CD4-positive, alpha-beta memory T cell (primary cell): ENCODE data around the gene UNK. TPM values are rescaled to one million over a fixed set of nuclear protein-coding genes. Genes with fewer than 3 reads are reported as not detected.

Experiments
- CTCF ChIA-PET: fragments of 350-600 bp; sonication (Branson Sonifier 250); formaldehyde crosslinking; loops from one replicate; lab custom pipeline; 2021; ENCODE audit warnings: inconsistent platforms; ENCODE audit not compliant: partially characterized antibody; lab: Charles Lee
- POLR2A ChIA-PET: fragments of 350-600 bp; sonication (Branson Sonifier 250); formaldehyde crosslinking; loops from one replicate; lab custom pipeline; 2021; ENCODE audit not compliant: partially characterized antibody; lab: Charles Lee
- DNase-seq, 5 donors: peaks; one replicate each; pipeline versions ENCODE4 v3.0.0 to v3.0.0-alpha.2; 2020 to 2022; ENCODE audit warnings: mixed read lengths in 1 of 5
- H3K27ac ChIP-seq: one replicate; pipeline ENCODE4 v1.7.0; 2013; ENCODE audit warnings: low read depth, low read length
- H3K27me3 ChIP-seq: 2 replicates; pipeline ENCODE4 v1.7.0; 2013; ENCODE audit warnings: mild to moderate bottlenecking, low read length, moderate library complexity; ENCODE audit not compliant: insufficient read depth
- H3K36me3 ChIP-seq: 2 replicates; pipeline ENCODE4 v1.7.0; 2013; ENCODE audit warnings: mild to moderate bottlenecking, low read length, moderate library complexity; ENCODE audit not compliant: insufficient read depth
- H3K4me1 ChIP-seq: 2 replicates; pipeline ENCODE4 v1.7.0; 2013; ENCODE audit warnings: mild to moderate bottlenecking, low read length, moderate library complexity; ENCODE audit not compliant: insufficient read depth
- H3K4me3 ChIP-seq, 2 donors: one replicate each; pipeline ENCODE4 v1.7.0; 2013; ENCODE audit warnings: low read length in 2 of 2, mild to moderate bottlenecking in 1 of 2
- H3K9me3 ChIP-seq, 2 donors: one replicate each; pipeline ENCODE4 v1.7.0; 2013; ENCODE audit warnings: low read length in 2 of 2, control low read depth in 1 of 2; ENCODE audit not compliant: control insufficient read depth in 1 of 2
- H3K27ac Mint-ChIP-seq, 7 donors: one replicate each; pipeline ENCODE4 v1.8.0; 2020 to 2021; ENCODE audit warnings: mixed read lengths in 7 of 7, mild to moderate bottlenecking in 6 of 7, inconsistent platforms in 3 of 7, moderate library complexity in 3 of 7
- H3K27me3 Mint-ChIP-seq, 2 donors: one replicate each; pipeline ENCODE4 v1.8.0; 2020 to 2021; ENCODE audit warnings: mixed read lengths in 2 of 2
- H3K36me3 Mint-ChIP-seq, 2 donors: one replicate each; pipeline ENCODE4 v1.8.0; 2020 to 2021; ENCODE audit warnings: mixed read lengths in 2 of 2, inconsistent platforms in 1 of 2, mild to moderate bottlenecking in 1 of 2
- H3K4me1 Mint-ChIP-seq, 4 donors: one replicate each; pipeline ENCODE4 v1.8.0; 2020 to 2021; ENCODE audit warnings: mixed read lengths in 4 of 4, mild to moderate bottlenecking in 1 of 4
- H3K4me3 Mint-ChIP-seq, 8 donors: one replicate each; pipeline ENCODE4 v1.8.0; 2020 to 2021; ENCODE audit warnings: mixed read lengths in 8 of 8, mild to moderate bottlenecking in 7 of 8, moderate library complexity in 6 of 8, inconsistent platforms in 3 of 8
- H3K9me3 Mint-ChIP-seq, 8 donors: one replicate each; pipeline ENCODE4 v1.8.0; 2020 to 2021; ENCODE audit warnings: mixed read lengths in 8 of 8, mild to moderate bottlenecking in 5 of 8, inconsistent platforms in 3 of 8, moderate library complexity in 1 of 8
- intact Hi-C: fragments of 100-400 bp; cut with micrococcal nuclease; formaldehyde crosslinking; loops from one replicate; pipeline ENCODE4 v1.15.1; 2023
- polyA plus RNA-seq, 2 donors: library from polyadenylated mRNA; unstranded; fragments of 300-500 nt; fragmentation: Illumina TruSeq; gene quantifications; one replicate each; pipeline ENCODE4 v1.2.3, GENCODE V29; 2021
- total RNA-seq, 2 experiments: library from RNA; stranded (reverse); gene quantifications; one replicate each; pipeline ENCODE4 v1.2.3, GENCODE V29; 2021

Gene UNK
- total and polyA plus RNA-seq, 4 experiments from 2014 or later: 22.2 to 48.1 (median 34.4) TPM

DNA sequence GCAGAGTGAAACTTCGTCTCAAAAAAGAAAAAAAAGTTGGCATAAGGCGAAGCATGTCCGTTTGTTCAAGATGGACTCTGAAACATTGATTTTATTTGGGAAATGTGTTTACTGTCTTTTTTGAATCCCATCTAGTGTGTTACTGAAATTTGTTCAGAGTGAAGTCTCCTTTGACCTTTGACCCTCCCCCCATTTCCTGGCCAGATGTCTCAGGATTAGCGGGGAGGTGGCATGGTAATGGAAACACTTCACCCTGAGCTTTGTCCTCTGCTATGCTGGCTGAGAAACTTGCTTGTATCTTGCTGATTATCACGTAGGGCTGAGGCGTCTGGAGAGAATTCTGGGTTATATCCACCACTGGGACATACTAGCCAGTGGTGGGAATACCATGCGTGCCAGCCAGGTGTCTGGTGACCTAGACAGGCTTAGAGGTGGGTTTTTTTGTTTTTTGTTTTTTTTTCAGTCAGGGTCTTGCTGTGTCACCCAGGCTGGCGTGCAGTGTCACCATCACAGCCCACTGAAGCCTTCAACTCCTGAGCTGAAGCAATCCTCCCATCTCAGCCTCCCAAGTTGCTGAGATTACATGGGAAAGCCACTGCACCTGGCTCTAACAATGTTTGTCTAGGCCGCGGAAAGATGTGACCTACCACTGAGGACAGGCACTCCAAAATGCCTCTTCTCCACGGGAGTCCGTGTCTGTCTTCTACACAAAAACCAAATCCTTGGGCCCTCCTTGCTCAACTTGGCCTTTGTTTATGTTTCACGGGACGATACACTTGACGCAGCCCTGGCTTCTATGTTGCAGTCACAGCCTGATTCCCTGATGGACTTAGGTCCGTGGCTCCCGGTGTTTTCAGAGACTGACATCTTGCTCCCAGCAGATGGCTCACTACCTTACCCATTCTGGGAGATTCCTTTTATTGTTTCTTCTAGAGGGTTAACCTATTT lies 13.0 kb upstream of the UNK start:
- Histone ChIP-seq H3K36me3 (peaks cover 7% of the 10 kb centered on the region), H3K4me1 (peaks cover 6% of the 10 kb centered on the region), H3K27me3 (no peaks in the 10 kb centered on the region), H3K9me3 (no peaks in the 10 kb centered on the region), H3K27ac (no peak overlapping the region), H3K4me3 (no peak overlapping the region)
- Mint-ChIP-seq H3K27ac (peak overlapping the region in 2 of 7 donors; percentile 2 to 96), H3K4me1 (peaks cover 11 to 22% (median 14%) of the 10 kb centered on the region in 4 donors), H3K36me3 (peaks cover under 1 to 16% of the 10 kb centered on the region in 2 donors), H3K27me3 (no peaks in the 10 kb centered on the region), H3K4me3 (peak overlapping the region in 1 of 8 donors; percentile 3), H3K9me3 (peaks cover 0 to 12% (median 0%) of the 10 kb centered on the region in 8 donors)
- DNase-seq: no peak
- intact Hi-C loops: no loop called here
- POLR2A ChIA-PET: interaction anchor here (1.0 to 16.6 kb wide), 4 partner anchors 28 to 83 kb away, joined by 3 to 556 read pairs (median 5); partner anchors contain the start of genes UNC13D and WBP2
- CTCF ChIA-PET: interaction anchor here (0.7 to 7.4 kb wide), 3 partner anchors 8 to 247 kb away, joined by 4 to 56 read pairs (median 4); partner anchors contain the start of gene GALK1

DNA sequence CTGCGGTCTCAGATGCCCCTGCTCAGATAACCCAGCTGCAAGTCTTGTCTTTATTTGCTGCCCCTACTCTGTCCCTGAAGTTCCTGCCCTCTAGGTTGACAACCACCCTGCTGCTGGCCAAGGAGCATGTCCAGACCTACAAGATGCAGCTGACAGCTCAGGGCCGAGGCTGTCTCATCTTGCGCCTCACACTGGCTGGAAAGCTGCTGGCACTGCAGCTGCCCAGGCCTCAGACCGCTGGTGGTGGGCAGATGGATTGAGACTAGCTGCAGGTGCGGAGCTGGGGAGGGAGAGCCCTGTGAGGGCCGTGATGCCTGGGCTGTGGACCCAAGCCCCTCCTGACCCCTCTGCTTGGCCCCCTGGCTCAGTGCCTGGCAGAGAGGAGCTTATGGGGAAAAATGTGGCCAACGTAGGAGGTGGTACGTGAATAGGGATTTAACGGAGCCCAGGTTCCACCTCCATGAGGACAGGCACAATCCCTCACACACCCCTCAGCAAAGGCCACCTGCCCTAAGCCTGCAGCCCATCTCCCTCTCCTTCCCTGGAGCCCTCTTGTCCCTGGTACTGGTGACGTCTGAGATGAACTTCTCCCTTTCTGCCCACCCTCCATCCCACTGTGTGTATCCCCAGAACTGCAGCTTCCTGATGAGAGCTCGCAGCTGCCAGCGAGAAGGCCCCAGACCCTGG lies 11.3 kb upstream of the UNK start:
- no peaks in the 10 kb centered on the region for H3K27me3 ChIP-seq
- peaks cover 23% of the 10 kb centered on the region for H3K36me3 ChIP-seq
- peaks cover 19% of the 10 kb centered on the region for H3K4me1 ChIP-seq
- DNase-seq: no peak
- Mint-ChIP-seq H3K9me3 (peaks cover 0 to 12% (median 0%) of the 10 kb centered on the region in 8 donors), H3K27ac (peak overlapping the region in 3 of 7 donors; percentile 23 to 96 (median 81)), H3K4me3 (peak overlapping the region in 1 of 8 donors; percentile 35), H3K4me1 (peaks cover 17 to 38% (median 26%) of the 10 kb centered on the region in 4 donors), H3K27me3 (no peaks in the 10 kb centered on the region), H3K36me3 (peaks cover 17 to 32% of the 10 kb centered on the region in 2 donors)
- intact Hi-C loops: no loop called here
- no peaks in the 10 kb centered on the region for H3K9me3 ChIP-seq
- no peak overlapping the region for H3K27ac ChIP-seq
- ChIA-PET POLR2A (interaction anchor here (1.4 to 16.6 kb wide), 10 partner anchors 11 to 123 kb away, joined by 3 to 556 read pairs (median 104); partner anchors contain the start of genes GALK1, TRIM47, TRIM65 and UNC13D), CTCF (interaction anchor here (0.8 to 7.4 kb wide), 8 partner anchors 10 to 140 kb away, joined by 3 to 56 read pairs (median 4); partner anchors contain the start of genes GALK1, SMIM5, TRIM65 and WBP2)
- H3K4me3 ChIP-seq: no peak overlapping the region

DNA sequence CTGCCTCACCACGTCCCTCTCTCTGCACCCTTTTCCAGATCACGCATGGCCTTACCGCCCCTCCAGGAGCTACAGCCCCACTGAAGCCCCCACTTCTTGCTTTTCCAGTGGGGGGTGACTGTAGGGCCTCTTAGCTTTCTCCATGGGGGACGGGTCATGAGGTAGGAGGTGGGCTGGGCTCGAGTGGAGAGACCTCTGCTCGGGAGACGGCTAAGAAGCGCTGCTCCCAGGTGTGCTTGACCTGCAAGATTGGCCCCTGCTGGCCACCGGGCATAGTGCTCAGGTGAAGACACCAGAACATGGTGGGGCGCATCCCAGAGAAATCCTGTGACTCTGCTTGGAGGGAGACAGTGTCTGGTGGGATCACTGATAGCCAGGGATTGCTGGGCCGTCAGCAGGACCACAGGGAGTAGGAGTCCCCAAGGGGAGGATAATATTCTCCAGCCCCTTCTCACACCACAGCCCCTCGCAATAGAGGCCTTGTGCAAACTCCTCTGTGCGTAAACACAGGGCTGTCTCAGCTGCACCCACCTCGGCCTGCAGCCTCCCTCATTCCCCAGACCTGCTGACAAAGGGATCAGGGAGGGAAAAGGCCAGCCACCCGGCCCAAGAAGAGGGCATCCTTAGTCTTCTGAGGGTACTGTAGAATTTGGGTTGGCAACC lies 10.7 kb upstream of the UNK start:
- ChIA-PET CTCF (interaction anchor here (0.8 to 7.4 kb wide), 7 partner anchors 9 to 141 kb away, joined by 3 to 56 read pairs (median 4); partner anchors contain the start of genes GALK1, SMIM5 and WBP2), POLR2A (interaction anchor here (0.9 to 16.6 kb wide), 10 partner anchors 11 to 123 kb away, joined by 3 to 556 read pairs (median 104); partner anchors contain the start of genes GALK1, TRIM47, TRIM65 and UNC13D)
- no peak overlapping the region for H3K4me3 ChIP-seq
- H3K36me3 ChIP-seq: peaks cover 30% of the 10 kb centered on the region
- peaks cover 19% of the 10 kb centered on the region for H3K4me1 ChIP-seq
- Mint-ChIP-seq H3K4me1 (peaks cover 17 to 44% (median 29%) of the 10 kb centered on the region in 4 donors), H3K27ac (peak overlapping the region in 3 of 7 donors; percentile 74 to 96 (median 78)), H3K4me3 (peak overlapping the region in 1 of 8 donors; percentile 62), H3K27me3 (no peaks in the 10 kb centered on the region), H3K36me3 (peaks cover 24 to 38% of the 10 kb centered on the region in 2 donors), H3K9me3 (peaks cover 0 to 15% (median 0%) of the 10 kb centered on the region in 8 donors)
- H3K27ac ChIP-seq: no peak overlapping the region
- H3K9me3 ChIP-seq: no peaks in the 10 kb centered on the region
- no peaks in the 10 kb centered on the region for H3K27me3 ChIP-seq
- intact Hi-C loops: no loop called here
- DNase-seq: peak in 1 of 5 donors; percentile 18

GRCh38 chr17:75774471-75774990 lies 10.1 kb upstream of the UNK start:
- Histone ChIP-seq H3K27ac (no peak overlapping the region), H3K4me3 (no peak overlapping the region), H3K4me1 (peaks cover 19% of the 10 kb centered on the region), H3K9me3 (no peaks in the 10 kb centered on the region), H3K27me3 (no peaks in the 10 kb centered on the region), H3K36me3 (peaks cover 31% of the 10 kb centered on the region)
- peak overlapping the region in 2 of 8 donors; percentile 25 to 62 for H3K4me3 Mint-ChIP-seq
- H3K27ac Mint-ChIP-seq: peak overlapping the region in 3 of 7 donors; percentile 67 to 96 (median 74)
- peak in 2 of 5 donors; percentile 26 to 33 for DNase-seq
- intact Hi-C loops: no loop called here
- POLR2A ChIA-PET: interaction anchor here (0.9 to 16.6 kb wide), 10 partner anchors 12 to 422 kb away, joined by 3 to 556 read pairs (median 104); partner anchors contain the start of genes GALK1, TRIM47, TRIM65 and UNC13D
- H3K36me3 Mint-ChIP-seq: peaks cover 25 to 40% of the 10 kb centered on the region in 2 donors
- H3K27me3 Mint-ChIP-seq: peaks cover under 1% of the 10 kb centered on the region in 2 donors
- peaks cover 17 to 46% (median 29%) of the 10 kb centered on the region in 4 donors for H3K4me1 Mint-ChIP-seq
- CTCF ChIA-PET: interaction anchor here (1.6 to 7.4 kb wide), 3 partner anchors 9 to 21 kb away, joined by 4 to 56 read pairs (median 28); partner anchors contain the start of gene GALK1
- H3K9me3 Mint-ChIP-seq: peaks cover 0 to 15% (median under 1%) of the 10 kb centered on the region in 8 donors

- Histone ChIP-seq H3K4me1 (peaks cover 22% of the 10 kb centered on the region), H3K27me3 (no peaks in the 10 kb centered on the region), H3K36me3 (peaks cover 31% of the 10 kb centered on the region), H3K9me3 (no peaks in the 10 kb centered on the region), H3K4me3 (no peak overlapping the region), H3K27ac (no peak overlapping the region)
- POLR2A ChIA-PET: interaction anchor here (0.9 to 16.6 kb wide), 17 partner anchors 11 to 421 kb away, joined by 3 to 556 read pairs (median 9); partner anchors contain the start of genes GALK1, TRIM47, TRIM65 and UNC13D
- CTCF ChIA-PET: interaction anchor here (1.7 to 7.4 kb wide), 4 partner anchors 10 to 73 kb away, joined by 7 to 56 read pairs (median 18); partner anchors contain the start of genes GALK1 and UNK
- Mint-ChIP-seq H3K4me3 (peak overlapping the region in 4 of 8 donors; percentile 1 to 97 (median 64)), H3K36me3 (peaks cover 28 to 44% of the 10 kb centered on the region in 2 donors), H3K4me1 (peaks cover 23 to 52% (median 35%) of the 10 kb centered on the region in 4 donors), H3K9me3 (peaks cover 0 to 18% (median 1%) of the 10 kb centered on the region in 8 donors), H3K27me3 (peaks cover 1 to 2% of the 10 kb centered on the region in 2 donors), H3K27ac (peak overlapping the region in 5 of 7 donors; percentile 42 to 96 (median 81))
- intact Hi-C loops: no loop called here
- peak in 3 of 5 donors; percentile 19 to 29 (median 28) for DNase-seq
Observed at GRCh38 chr17:75774991-75775668, 9.5 kb upstream of the UNK start.
